Nephron progenitor cell (in vitro differentiated cells): Measurements from ENCODE around the gene POLDIP2.

Source experiments
- DNase-seq: peaks from one replicate; pipeline ENCODE4 v3.0.0; 2021
- H3K27ac Mint-ChIP-seq: 2 replicates; pipeline ENCODE4 v1.8.0; 2021; ENCODE audit warnings: mild to moderate bottlenecking, moderate library complexity, mixed read lengths
- H3K27me3 Mint-ChIP-seq: 2 replicates; pipeline ENCODE4 v1.8.0; 2021; ENCODE audit warnings: mild to moderate bottlenecking, low read depth, mixed read lengths; ENCODE audit not compliant: poor library complexity
- H3K36me3 Mint-ChIP-seq: 2 replicates; pipeline ENCODE4 v1.8.0; 2021; ENCODE audit warnings: low read depth, mixed read lengths
- H3K4me1 Mint-ChIP-seq: 2 replicates; pipeline ENCODE4 v1.8.0; 2021; ENCODE audit warnings: mixed read lengths
- H3K4me3 Mint-ChIP-seq: 2 replicates; pipeline ENCODE4 v1.8.0; 2021; ENCODE audit warnings: mild to moderate bottlenecking, moderate library complexity, mixed read lengths
- H3K9me3 Mint-ChIP-seq: 2 replicates; pipeline ENCODE4 v1.8.0; 2021; ENCODE audit warnings: mild to moderate bottlenecking, moderate library complexity, mixed read lengths
- TF ChIP-seq, protein P1 (sequence below): fragments of 200-600 bp; sonication (generic); IDR thresholded peaks from 2 replicates; pipeline ENCODE4 v1.5.0; 2021; ENCODE audit warnings: antibody characterized with exemption

Gene POLDIP2

DNA sequence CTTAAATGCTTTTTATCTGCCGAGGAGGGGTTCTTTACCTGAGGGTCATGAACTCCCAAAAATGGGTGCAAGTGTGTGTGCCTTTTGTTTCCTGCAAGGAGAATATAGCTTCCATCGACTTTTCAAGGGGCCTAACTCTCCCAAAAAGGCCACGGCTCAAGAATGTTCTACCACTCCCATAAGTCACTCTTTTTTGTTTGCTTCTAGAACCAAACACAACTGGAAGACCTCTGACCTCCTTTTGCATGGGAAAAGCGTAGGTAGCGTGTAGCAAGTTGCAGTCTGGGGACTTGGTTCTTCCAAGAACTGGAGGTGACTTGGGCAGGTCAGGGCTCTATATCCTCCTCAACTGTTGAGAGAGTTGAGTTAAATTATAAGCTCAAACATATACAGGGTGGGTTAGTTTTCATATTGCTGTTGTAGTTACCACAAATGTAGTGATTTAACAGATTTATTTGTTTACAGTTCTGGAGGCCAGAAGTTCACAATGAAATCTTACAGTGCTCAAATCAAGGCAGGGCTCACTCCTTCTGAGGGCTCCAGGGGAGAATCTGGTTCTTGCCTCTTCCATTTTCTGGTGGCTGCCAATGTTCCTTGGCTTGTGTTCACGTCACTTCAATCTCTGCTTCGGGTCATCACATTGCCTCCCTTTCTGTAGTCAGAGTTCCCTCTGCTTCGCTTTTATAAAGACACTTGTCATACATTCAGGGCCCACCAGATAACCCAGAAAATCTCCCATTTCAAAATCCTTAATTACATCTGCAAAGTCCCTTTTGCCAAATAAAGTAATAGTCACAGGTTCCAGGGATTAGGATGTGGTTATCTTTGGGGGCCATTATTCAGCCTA, 36.9 kb downstream of the POLDIP2 start:
- peaks cover 29% of the 10 kb centered on the region for H3K36me3 Mint-ChIP-seq

DNA sequence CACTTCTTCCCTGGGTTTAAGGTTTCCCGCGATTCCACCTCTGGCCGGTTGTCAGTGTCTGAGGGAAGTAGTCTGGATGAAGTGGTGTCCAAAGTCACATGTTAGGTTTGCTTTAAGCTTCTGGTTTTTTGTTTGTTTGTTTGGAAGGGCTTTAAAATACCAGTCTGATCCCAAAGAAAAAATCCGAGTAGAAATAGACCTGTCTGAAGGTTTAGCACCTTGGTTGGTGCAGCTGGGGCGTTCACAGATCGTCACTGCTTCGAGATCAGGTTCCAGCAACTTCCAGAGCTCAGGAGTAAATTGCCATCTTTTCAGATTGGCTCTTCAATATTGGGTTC, 37.8 kb downstream of the POLDIP2 start:
- Mint-ChIP-seq H3K27me3 (peaks cover 6% of the 10 kb centered on the region), H3K9me3 (no peaks in the 10 kb centered on the region), H3K4me1 (peaks cover 68% of the 10 kb centered on the region), H3K36me3 (peaks cover 29% of the 10 kb centered on the region), H3K27ac (peak overlapping the region; percentile 71), H3K4me3 (peak overlapping the region; percentile 88)
- TF ChIP-seq, protein P1, sequence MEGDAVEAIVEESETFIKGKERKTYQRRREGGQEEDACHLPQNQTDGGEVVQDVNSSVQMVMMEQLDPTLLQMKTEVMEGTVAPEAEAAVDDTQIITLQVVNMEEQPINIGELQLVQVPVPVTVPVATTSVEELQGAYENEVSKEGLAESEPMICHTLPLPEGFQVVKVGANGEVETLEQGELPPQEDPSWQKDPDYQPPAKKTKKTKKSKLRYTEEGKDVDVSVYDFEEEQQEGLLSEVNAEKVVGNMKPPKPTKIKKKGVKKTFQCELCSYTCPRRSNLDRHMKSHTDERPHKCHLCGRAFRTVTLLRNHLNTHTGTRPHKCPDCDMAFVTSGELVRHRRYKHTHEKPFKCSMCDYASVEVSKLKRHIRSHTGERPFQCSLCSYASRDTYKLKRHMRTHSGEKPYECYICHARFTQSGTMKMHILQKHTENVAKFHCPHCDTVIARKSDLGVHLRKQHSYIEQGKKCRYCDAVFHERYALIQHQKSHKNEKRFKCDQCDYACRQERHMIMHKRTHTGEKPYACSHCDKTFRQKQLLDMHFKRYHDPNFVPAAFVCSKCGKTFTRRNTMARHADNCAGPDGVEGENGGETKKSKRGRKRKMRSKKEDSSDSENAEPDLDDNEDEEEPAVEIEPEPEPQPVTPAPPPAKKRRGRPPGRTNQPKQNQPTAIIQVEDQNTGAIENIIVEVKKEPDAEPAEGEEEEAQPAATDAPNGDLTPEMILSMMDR: no peak
- no peak for DNase-seq

More for the DNA sequence above, 36.9 kb downstream of the POLDIP2 start:
- H3K27ac Mint-ChIP-seq: peak overlapping the region; percentile 71
- peaks cover 77% of the 10 kb centered on the region for H3K4me1 Mint-ChIP-seq
- H3K27me3 Mint-ChIP-seq: peaks cover 6% of the 10 kb centered on the region
- DNase-seq: no peak
- TF ChIP-seq, protein P1: no peak
- H3K4me3 Mint-ChIP-seq: peak overlapping the region; percentile 88
- no peaks in the 10 kb centered on the region for H3K9me3 Mint-ChIP-seq

DNA sequence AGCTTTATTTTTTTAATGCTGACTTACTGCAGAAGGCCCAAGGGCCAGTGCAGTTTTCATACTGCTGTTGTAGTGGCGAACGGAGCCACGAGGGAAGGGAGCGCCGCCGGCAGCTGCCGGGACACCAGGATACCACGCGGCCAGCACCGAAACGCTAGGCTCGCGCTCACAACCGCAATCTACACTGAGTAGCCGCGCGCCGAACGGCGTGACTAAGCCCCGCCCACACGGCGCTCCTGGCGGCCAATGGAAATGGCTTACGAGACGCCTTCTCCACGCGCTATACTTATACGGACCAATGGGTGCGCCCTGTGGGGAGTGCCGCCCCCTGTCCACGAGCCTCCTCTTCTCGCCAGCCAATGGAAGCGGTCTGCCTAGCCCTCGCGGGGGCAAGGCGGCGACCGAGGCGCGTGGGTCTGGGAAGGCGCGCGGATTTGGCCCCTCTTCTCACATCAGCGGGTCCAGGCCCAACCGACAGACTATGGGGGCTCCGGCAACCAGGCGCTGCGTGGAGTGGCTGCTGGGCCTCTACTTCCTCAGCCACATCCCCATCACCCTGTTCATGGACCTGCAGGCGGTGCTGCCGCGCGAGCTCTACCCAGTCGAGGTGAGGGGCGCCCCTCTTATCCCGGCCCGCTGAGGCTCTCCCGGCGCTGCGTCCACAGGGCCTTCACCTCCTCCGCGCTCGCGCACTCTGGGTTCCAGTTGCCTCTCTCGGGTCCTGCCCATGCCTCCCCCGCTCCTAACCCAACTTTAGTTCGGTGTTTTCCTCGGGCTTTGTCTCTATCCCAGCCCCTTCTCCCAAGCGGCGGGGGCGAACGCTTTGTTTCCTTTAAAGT, 38.3 kb downstream of the POLDIP2 start, which contains the start of gene TMEM97:
TSS of gene TMEM97 (plus strand) at position 442 of the 839 bp plus-strand sequence. CDS start at position 482, 40 bp downstream.
- H3K27ac Mint-ChIP-seq: peak within 1 kb of the TSS; percentile 85
- TF ChIP-seq, protein P1: no peak
- H3K9me3 Mint-ChIP-seq: no peaks in the 10 kb centered on the region
- peak within 1 kb of the TSS; percentile 88 for H3K4me3 Mint-ChIP-seq
- peaks cover 6% of the 10 kb centered on the region for H3K27me3 Mint-ChIP-seq
- peaks cover 29% of the 10 kb centered on the region for H3K36me3 Mint-ChIP-seq
- peak; percentile 95 for DNase-seq
- H3K4me1 Mint-ChIP-seq: peaks cover 63% of the 10 kb centered on the region

DNA sequence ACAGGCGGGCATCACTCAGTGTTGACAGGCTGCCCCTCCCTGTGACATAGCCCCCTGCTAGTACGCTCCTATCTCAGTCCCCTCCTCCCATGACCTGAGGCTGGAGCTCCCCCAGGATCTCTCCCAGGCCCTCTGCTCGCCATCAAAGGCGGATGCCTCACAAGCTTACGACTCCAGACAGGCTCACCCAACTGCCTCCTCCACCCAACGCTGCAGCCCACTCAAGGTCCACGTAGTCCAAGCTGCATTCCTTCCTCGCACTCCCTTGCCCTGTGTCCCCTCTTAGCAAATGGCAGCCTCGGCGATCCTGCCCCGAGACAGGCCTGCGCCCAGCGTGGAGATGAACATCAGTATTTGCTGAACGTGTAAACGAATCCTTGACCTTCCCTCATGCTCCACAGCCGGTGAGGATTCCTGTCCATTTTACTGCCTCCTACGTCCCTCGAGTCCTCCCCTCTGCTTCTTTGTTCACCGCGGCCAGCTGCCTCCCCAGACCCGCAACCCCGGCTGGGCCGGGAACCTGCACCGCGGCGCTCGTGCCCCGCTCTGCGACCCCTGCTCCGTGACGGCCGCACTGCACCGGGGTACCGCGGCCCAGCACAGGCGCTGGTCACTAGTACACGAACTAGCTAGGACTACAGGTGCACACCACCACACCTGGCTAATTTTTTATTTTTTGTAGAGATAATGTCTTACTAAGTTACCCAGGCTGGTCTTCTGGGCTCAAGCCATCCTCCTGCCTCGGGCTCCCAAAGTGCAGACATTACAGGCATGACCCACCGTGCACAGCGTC, 39.2 kb downstream of the POLDIP2 start:
- DNase-seq: peak; percentile 59

More for the DNA sequence above, 39.2 kb downstream of the POLDIP2 start:
- peaks cover 28% of the 10 kb centered on the region for H3K36me3 Mint-ChIP-seq
- peaks cover 9% of the 10 kb centered on the region for H3K27me3 Mint-ChIP-seq
- TF ChIP-seq, protein P1: no peak
- no peaks in the 10 kb centered on the region for H3K9me3 Mint-ChIP-seq
- peaks cover 60% of the 10 kb centered on the region for H3K4me1 Mint-ChIP-seq
- H3K4me3 Mint-ChIP-seq: peak overlapping the region; percentile 88
- H3K27ac Mint-ChIP-seq: peak overlapping the region; percentile 85
